Osteocyte (in vitro differentiated cells): ENCODE results near the gene FMNL3. TPM values are rescaled to one million over a fixed set of nuclear protein-coding genes. Genes with fewer than 3 reads are reported as not detected.

Source experiments
- DNase-seq: peaks from one replicate; pipeline ENCODE4 v3.0.0; 2021; ENCODE audit warnings: mixed read lengths; ENCODE audit not compliant: unreplicated experiment; ENCODE audit errors: extremely low spot score
- H3K27ac Mint-ChIP-seq: one replicate; pipeline ENCODE4 v1.8.0; 2021; ENCODE audit warnings: mild to moderate bottlenecking, mixed read lengths; ENCODE audit not compliant: unreplicated experiment
- H3K27me3 Mint-ChIP-seq: one replicate; pipeline ENCODE4 v1.8.0; 2021; ENCODE audit warnings: mixed read lengths; ENCODE audit not compliant: unreplicated experiment
- H3K36me3 Mint-ChIP-seq: one replicate; pipeline ENCODE4 v1.8.0; 2021; ENCODE audit warnings: mixed read lengths; ENCODE audit not compliant: unreplicated experiment
- H3K4me1 Mint-ChIP-seq: one replicate; pipeline ENCODE4 v1.8.0; 2021; ENCODE audit warnings: mixed read lengths; ENCODE audit not compliant: unreplicated experiment
- H3K4me3 Mint-ChIP-seq: one replicate; pipeline ENCODE4 v1.8.0; 2021; ENCODE audit warnings: mild to moderate bottlenecking, moderate library complexity, mixed read lengths; ENCODE audit not compliant: unreplicated experiment
- H3K9me3 Mint-ChIP-seq: one replicate; pipeline ENCODE4 v1.8.0; 2021; ENCODE audit warnings: mixed read lengths; ENCODE audit not compliant: unreplicated experiment
- CTCF ChIP-seq: fragments of 200-600 bp; sonication (generic); IDR thresholded peaks from 2 replicates; pipeline ENCODE4 v1.5.0; 2021; ENCODE audit warnings: antibody characterized with exemption, mild to moderate bottlenecking, moderate library complexity
- total RNA-seq: library from RNA; stranded (reverse); gene quantifications from 2 replicates; pipeline ENCODE4 v1.2.1, GENCODE V29; 2021

FMNL3 gene
- total RNA-seq, 1 donor from 2014 or later, result 37.4 TPM

- Mint-ChIP-seq H3K9me3 (no peaks in the 10 kb centered on the region), H3K36me3 (no peaks in the 10 kb centered on the region), H3K4me1 (peaks cover 21% of the 10 kb centered on the region), H3K4me3 (no peak overlapping the region), H3K27me3 (no peaks in the 10 kb centered on the region), H3K27ac (no peak overlapping the region)
- TF ChIP-seq CTCF, result no peak
- DNase-seq, result no peak
These were observed 80.4 kb downstream of the FMNL3 start for GRCh38 chr12:49626836-49627235.

DNA sequence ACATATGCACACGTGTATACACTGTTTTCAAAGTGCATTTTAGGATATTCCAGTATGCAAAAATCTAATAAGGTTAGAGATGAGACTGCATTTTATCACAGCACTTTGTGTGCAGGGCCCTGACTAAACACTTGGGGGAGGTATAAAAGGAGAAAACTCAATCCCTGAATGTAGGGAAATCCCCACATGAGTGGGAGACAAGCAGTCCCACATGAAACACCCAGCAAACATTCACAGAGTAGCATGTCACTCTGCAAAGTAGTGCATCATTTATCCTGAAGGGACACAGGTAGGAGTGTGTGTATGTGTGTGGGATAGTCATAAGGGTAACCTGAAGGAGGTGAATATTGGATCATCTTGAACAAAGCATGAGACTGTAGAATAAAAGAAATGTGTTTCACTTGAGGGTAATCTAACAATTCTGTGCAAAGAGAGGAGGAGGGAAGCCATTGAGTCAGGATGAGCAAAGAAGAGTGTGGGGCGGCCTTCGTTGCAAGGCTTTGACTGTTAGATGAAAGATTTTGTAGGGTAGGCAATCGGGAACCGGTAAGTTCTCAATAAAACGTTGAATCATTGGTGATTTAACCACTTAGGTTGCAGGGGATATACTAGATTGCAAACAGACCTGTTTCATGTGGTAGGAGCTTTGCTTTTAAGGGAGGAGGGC lies 80.9 kb downstream of the FMNL3 start:
- Mint-ChIP-seq H3K4me3 (no peak overlapping the region), H3K27me3 (no peaks in the 10 kb centered on the region), H3K36me3 (no peaks in the 10 kb centered on the region), H3K4me1 (peaks cover 24% of the 10 kb centered on the region), H3K9me3 (no peaks in the 10 kb centered on the region), H3K27ac (no peak overlapping the region)
- no peak for TF ChIP-seq CTCF
- no peak for DNase-seq

DNA sequence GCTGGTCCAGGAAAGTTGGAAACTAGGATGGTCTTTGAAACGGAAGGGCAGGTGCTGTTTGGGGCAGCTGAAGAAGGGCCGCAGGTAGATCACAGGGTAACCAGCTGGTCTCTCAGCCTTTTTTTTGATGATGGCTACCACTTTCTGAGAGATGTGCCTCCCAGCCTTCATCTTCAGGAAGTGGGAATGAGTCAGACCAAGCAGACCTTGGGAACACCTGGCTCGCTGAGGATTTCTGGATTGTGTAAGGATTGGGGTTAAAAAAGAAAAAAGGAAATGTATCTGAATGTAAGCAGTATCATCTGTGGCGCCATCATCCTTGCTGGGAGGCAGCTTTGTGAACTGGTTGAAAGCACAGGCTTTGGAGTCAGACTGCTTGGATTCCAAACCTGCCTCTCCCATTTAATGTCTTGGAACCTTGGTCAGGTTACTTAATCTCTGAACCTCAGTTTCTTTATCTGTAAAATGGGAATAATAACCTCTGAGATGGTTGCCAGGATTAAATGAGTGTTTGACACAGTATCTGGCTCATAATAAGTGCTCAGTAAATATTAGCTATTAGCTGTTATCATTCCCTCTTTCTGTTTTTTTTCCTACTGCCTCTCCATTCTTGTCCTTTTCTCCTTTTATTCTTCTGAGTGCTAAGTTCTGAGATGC lies 82.2 kb downstream of the FMNL3 start:
- no peak for TF ChIP-seq CTCF
- Mint-ChIP-seq H3K36me3 (no peaks in the 10 kb centered on the region), H3K4me3 (peak overlapping the region; percentile 56), H3K9me3 (no peaks in the 10 kb centered on the region), H3K27me3 (no peaks in the 10 kb centered on the region), H3K27ac (peak overlapping the region; percentile 76), H3K4me1 (peaks cover 30% of the 10 kb centered on the region)
- no peak for DNase-seq

- Mint-ChIP-seq H3K27ac (peak within 1 kb of the TSS; percentile 82), H3K27me3 (peaks cover 11% of the 10 kb centered on the region), H3K4me1 (peaks cover 30% of the 10 kb centered on the region), H3K4me3 (peak within 1 kb of the TSS; percentile 86), H3K36me3 (peaks cover 3% of the 10 kb centered on the region), H3K9me3 (no peaks in the 10 kb centered on the region)
- DNase-seq, result peak; percentile 95
- TF ChIP-seq CTCF, result peak; percentile 61
These were observed 83.9 kb downstream of the FMNL3 start, which contains the start of gene PRPF40B for GRCh38 chr12:49623142-49623904. Gene PRPF40B, plus strand, starts transcription at chr12:49623561. Its CDS starts 30 bp downstream, at chr12:49623591.
